Activated CD4-positive, alpha-beta memory T cell treated with anti-CD3 and anti-CD28 coated beads, Interleukin-2, amount 10 ng/mL, durations not matched to agents 7 days and 5 days (primary cell): ENCODE data around the gene DENND4B. TPM values are rescaled to one million over a fixed set of nuclear protein-coding genes. Genes with fewer than 3 reads are reported as not detected.

Source experiments
- CTCF ChIA-PET: fragments of 350-600 bp; sonication (Branson Sonifier 250); formaldehyde crosslinking; loops from one replicate; lab custom pipeline; 2021; ENCODE audit warnings: antibody characterized with exemption, inconsistent platforms; lab: Charles Lee
- POLR2A ChIA-PET: fragments of 350-600 bp; sonication (Branson Sonifier 250); formaldehyde crosslinking; loops from one replicate; lab custom pipeline; 2021; ENCODE audit warnings: antibody characterized with exemption; lab: Charles Lee
- DNase-seq: peaks from one replicate; pipeline ENCODE4 v3.0.0-alpha.2; 2020
- H3K27ac Mint-ChIP-seq: one replicate; pipeline ENCODE4 v1.8.0; 2021; ENCODE audit warnings: mild to moderate bottlenecking, mixed read lengths
- H3K27me3 Mint-ChIP-seq: one replicate; pipeline ENCODE4 v1.8.0; 2021; ENCODE audit warnings: mixed read lengths
- H3K36me3 Mint-ChIP-seq: one replicate; pipeline ENCODE4 v1.8.0; 2021; ENCODE audit warnings: low read depth, mixed read lengths
- H3K4me1 Mint-ChIP-seq: one replicate; pipeline ENCODE4 v1.8.0; 2021; ENCODE audit warnings: mixed read lengths
- H3K4me3 Mint-ChIP-seq: one replicate; pipeline ENCODE4 v1.8.0; 2021; ENCODE audit warnings: mild to moderate bottlenecking, mixed read lengths
- H3K9me3 Mint-ChIP-seq: one replicate; pipeline ENCODE4 v1.8.0; 2021; ENCODE audit warnings: mixed read lengths
- total RNA-seq, 2 experiments: library from RNA; stranded (reverse); gene quantifications; one replicate each; pipeline ENCODE4 v1.2.3, GENCODE V29; 2021

Gene DENND4B
- total RNA-seq, 2 experiments from 2014 or later: 159 to 166 TPM

- peaks cover 7% of the 10 kb centered on the region for H3K4me1 Mint-ChIP-seq
- H3K4me3 Mint-ChIP-seq: no peak overlapping the region
- CTCF ChIA-PET: interaction anchor here (0.7 to 1.5 kb wide), 2 partner anchors 15 to 16 kb away, joined by 3 to 7 read pairs; partner anchors contain the start of gene DENND4B
- peaks cover 47% of the 10 kb centered on the region for H3K36me3 Mint-ChIP-seq
- POLR2A ChIA-PET: interaction anchor here (0.6 to 3.4 kb wide), 4 partner anchors 9 to 37 kb away, joined by 3 to 28 read pairs (median 4); partner anchors contain the start of genes CREB3L4 and DENND4B
- H3K27me3 Mint-ChIP-seq: no peaks in the 10 kb centered on the region
- H3K9me3 Mint-ChIP-seq: no peaks in the 10 kb centered on the region
- H3K27ac Mint-ChIP-seq: no peak overlapping the region
- DNase-seq: no peak
Measured at GRCh38 chr1:153929981-153930948, 16.3 kb downstream of the DENND4B start.

- Mint-ChIP-seq H3K36me3 (peaks cover 38% of the 10 kb centered on the region), H3K4me1 (peaks cover 8% of the 10 kb centered on the region), H3K27me3 (no peaks in the 10 kb centered on the region), H3K9me3 (no peaks in the 10 kb centered on the region), H3K4me3 (no peak overlapping the region), H3K27ac (no peak overlapping the region)
- POLR2A ChIA-PET: interaction anchor here (1.0 to 3.4 kb wide), 4 partner anchors 10 to 38 kb away, joined by 3 to 28 read pairs (median 4); partner anchors contain the start of genes CREB3L4 and DENND4B
- CTCF ChIA-PET: interaction anchor here (1.5 kb wide), 1 partner anchor 17 kb away, joined by 7 read pairs; the partner anchor contains the start of gene DENND4B
- DNase-seq: no peak
Measured at GRCh38 chr1:153929426-153929825, 17.1 kb downstream of the DENND4B start.

DNA sequence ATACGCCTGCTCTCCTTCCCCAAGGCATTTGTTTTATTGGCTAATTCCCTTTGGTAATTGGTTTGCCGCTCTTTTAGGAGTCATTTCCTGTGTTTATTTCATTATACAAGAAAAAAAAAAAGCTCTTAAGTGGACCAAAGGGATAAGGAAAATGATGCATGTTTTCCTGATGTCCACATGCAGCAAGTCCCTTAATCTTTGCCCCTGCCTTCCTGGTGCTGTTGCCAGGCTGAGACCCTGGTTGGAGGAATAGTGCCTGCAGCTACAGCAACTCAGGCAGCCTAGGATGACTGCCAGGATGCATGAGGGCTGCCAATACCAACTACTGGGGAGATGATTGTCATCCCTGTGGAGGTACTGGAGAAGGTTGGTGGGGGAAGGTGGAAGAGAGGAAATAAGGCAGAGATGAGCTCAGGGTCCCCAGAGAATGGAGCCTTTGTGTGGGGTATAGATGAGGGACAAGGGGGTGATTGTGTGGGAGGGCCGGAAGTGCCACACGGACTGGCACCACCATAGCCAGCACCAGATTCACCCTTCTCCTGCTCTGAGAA lies 17.7 kb downstream of the DENND4B start:
- no peaks in the 10 kb centered on the region for H3K9me3 Mint-ChIP-seq
- no peak overlapping the region for H3K4me3 Mint-ChIP-seq
- ChIA-PET CTCF (interaction anchor here (1.0 to 1.5 kb wide), 4 partner anchors 16 to 57 kb away, joined by 3 to 7 read pairs (median 3); partner anchors contain the start of genes DENND4B and RAB13), POLR2A (interaction anchor here (0.6 to 3.4 kb wide), 4 partner anchors 11 to 107 kb away, joined by 3 to 28 read pairs (median 4); partner anchors contain the start of genes CREB3L4 and DENND4B)
- H3K27ac Mint-ChIP-seq: no peak overlapping the region
- no peaks in the 10 kb centered on the region for H3K27me3 Mint-ChIP-seq
- H3K36me3 Mint-ChIP-seq: peaks cover 33% of the 10 kb centered on the region
- peaks cover 12% of the 10 kb centered on the region for H3K4me1 Mint-ChIP-seq
- DNase-seq: no peak

GRCh38 chr1:153928245-153928644 lies 18.3 kb downstream of the DENND4B start:
- Mint-ChIP-seq H3K9me3 (no peaks in the 10 kb centered on the region), H3K27ac (no peak overlapping the region), H3K4me1 (peaks cover 13% of the 10 kb centered on the region), H3K4me3 (no peak overlapping the region), H3K27me3 (no peaks in the 10 kb centered on the region), H3K36me3 (peaks cover 32% of the 10 kb centered on the region)
- CTCF ChIA-PET: interaction anchor here (0.6 to 1.5 kb wide), 5 partner anchors 12 to 58 kb away, joined by 3 to 7 read pairs (median 3); partner anchors contain the start of genes DENND4B and RAB13
- POLR2A ChIA-PET: interaction anchor here (3.4 kb wide), 1 partner anchor 17 kb away, joined by 28 read pairs; the partner anchor contains the start of gene DENND4B
- DNase-seq: no peak

- Mint-ChIP-seq H3K36me3 (peaks cover 24% of the 10 kb centered on the region), H3K4me3 (no peak overlapping the region), H3K4me1 (peaks cover 16% of the 10 kb centered on the region), H3K27me3 (no peaks in the 10 kb centered on the region), H3K9me3 (no peaks in the 10 kb centered on the region), H3K27ac (no peak overlapping the region)
- ChIA-PET POLR2A (no interaction called here), CTCF (interaction anchor here (1.1 kb wide), 1 partner anchor 19 kb away, joined by 5 read pairs; no protein-coding TSS in a partner anchor)
- DNase-seq: no peak
Measured at GRCh38 chr1:153926405-153926804, 20.1 kb downstream of the DENND4B start.

DNA sequence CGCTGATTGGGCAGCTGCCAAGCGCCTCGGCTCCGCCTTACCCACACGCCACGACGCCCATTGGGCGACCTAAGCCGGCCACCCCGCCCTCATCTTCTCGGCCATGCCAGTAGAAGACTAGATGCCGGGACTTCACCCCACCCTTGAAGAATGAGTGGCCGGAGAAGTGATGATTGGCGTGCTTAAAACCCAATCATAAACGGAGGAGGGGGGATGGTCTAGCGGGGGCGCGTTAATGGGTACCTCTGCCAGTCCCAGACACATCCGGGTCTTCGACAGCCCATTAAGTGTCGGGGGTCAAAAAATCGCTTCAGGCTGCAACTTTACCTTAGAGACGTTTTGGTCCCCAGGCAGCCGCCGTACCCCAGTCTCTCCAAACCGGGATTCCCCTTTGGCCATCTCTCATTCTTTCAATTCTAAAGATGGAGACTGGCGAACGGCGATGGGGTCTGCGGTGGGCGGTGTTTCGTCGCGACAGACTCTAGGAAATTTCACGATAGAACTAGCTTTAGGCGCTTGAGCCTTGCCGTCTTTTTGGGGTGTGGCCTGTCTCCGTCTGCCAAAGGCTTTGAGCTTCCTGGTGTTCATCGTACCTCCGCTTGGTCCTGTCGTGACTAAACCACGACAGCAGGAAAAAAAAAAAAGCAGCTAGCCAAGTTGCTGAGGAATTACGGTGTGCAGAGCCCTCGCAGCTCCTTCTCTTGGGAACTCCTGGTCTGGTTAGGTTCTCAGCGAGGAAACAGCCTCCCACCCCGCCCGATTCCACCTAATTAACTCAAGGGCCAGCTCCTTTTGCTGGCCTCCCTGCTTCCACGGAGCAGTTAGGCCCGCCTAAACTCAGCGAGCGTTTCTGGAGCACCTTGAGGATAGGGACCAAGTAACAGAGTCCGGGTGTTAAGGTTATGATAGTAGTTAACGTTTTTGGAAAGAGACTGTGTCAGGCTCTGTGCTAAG lies 23.3 kb downstream of the DENND4B start, which contains the start of gene GATAD2B:
Gene GATAD2B, minus strand, starts transcription at position 1 of the 954 bp plus-strand sequence. CDS start 94,625 bp downstream, outside the sequence.
- H3K27me3 Mint-ChIP-seq: no peaks in the 10 kb centered on the region
- peak within 1 kb of the TSS; percentile 88 for H3K27ac Mint-ChIP-seq
- no peaks in the 10 kb centered on the region for H3K9me3 Mint-ChIP-seq
- peak within 1 kb of the TSS; percentile 92 for H3K4me3 Mint-ChIP-seq
- DNase-seq: peak; percentile 99
- ChIA-PET POLR2A (interaction anchor here (0.6 to 7.1 kb wide), 35 partner anchors 9 to 482 kb away, joined by 3 to 165 read pairs (median 4); partner anchors contain the start of genes CHTOP, CREB3L4, CRTC2 and DENND4B), CTCF (interaction anchor here (1.3 to 3.9 kb wide), 5 partner anchors 18 to 125 kb away, joined by 3 to 52 read pairs (median 5); partner anchors contain the start of genes CREB3L4, DENND4B and RPS27)
- peaks cover 42% of the 10 kb centered on the region for H3K4me1 Mint-ChIP-seq
- H3K36me3 Mint-ChIP-seq: peaks cover 16% of the 10 kb centered on the region

- ChIA-PET POLR2A (interaction anchor here (0.6 to 7.1 kb wide), 25 partner anchors 12 to 405 kb away, joined by 3 to 165 read pairs (median 5); partner anchors contain the start of genes CHTOP, CREB3L4, CRTC2 and DENND4B), CTCF (interaction anchor here (0.8 to 3.9 kb wide), 6 partner anchors 17 to 131 kb away, joined by 3 to 52 read pairs (median 5); partner anchors contain the start of genes CREB3L4, DENND4B and RPS27)
- Mint-ChIP-seq H3K9me3 (no peaks in the 10 kb centered on the region), H3K27me3 (no peaks in the 10 kb centered on the region), H3K4me1 (peaks cover 45% of the 10 kb centered on the region), H3K36me3 (peaks cover 23% of the 10 kb centered on the region), H3K27ac (peak overlapping the region; percentile 88), H3K4me3 (peak overlapping the region; percentile 92)
- peak; percentile 23 for DNase-seq
Measured at GRCh38 chr1:153922076-153922971, 24.2 kb downstream of the DENND4B start.

GRCh38 chr1:153921803-153922075 lies 24.8 kb downstream of the DENND4B start:
- no peaks in the 10 kb centered on the region for H3K9me3 Mint-ChIP-seq
- CTCF ChIA-PET: interaction anchor here (0.8 to 3.9 kb wide), 6 partner anchors 16 to 250 kb away, joined by 3 to 52 read pairs (median 4); partner anchors contain the start of genes DENND4B and RAB13
- DNase-seq: peak; percentile 20
- H3K4me1 Mint-ChIP-seq: peaks cover 45% of the 10 kb centered on the region
- POLR2A ChIA-PET: interaction anchor here (0.8 to 7.1 kb wide), 17 partner anchors 19 to 287 kb away, joined by 3 to 165 read pairs (median 14); partner anchors contain the start of genes CHTOP, CREB3L4, CRTC2 and DENND4B
- no peaks in the 10 kb centered on the region for H3K27me3 Mint-ChIP-seq
- peak overlapping the region; percentile 92 for H3K4me3 Mint-ChIP-seq
- H3K36me3 Mint-ChIP-seq: peaks cover 23% of the 10 kb centered on the region
- H3K27ac Mint-ChIP-seq: peak overlapping the region; percentile 58

GRCh38 chr1:153921080-153921802 lies 25.3 kb downstream of the DENND4B start:
- H3K27me3 Mint-ChIP-seq: no peaks in the 10 kb centered on the region
- H3K4me3 Mint-ChIP-seq: peak overlapping the region; percentile 92
- peaks cover 24% of the 10 kb centered on the region for H3K36me3 Mint-ChIP-seq
- POLR2A ChIA-PET: interaction anchor here (0.8 to 7.1 kb wide), 16 partner anchors 19 to 287 kb away, joined by 3 to 165 read pairs (median 14); partner anchors contain the start of genes CHTOP, CREB3L4, CRTC2 and DENND4B
- no peaks in the 10 kb centered on the region for H3K9me3 Mint-ChIP-seq
- peaks cover 47% of the 10 kb centered on the region for H3K4me1 Mint-ChIP-seq
- CTCF ChIA-PET: interaction anchor here (0.8 to 3.9 kb wide), 8 partner anchors 16 to 249 kb away, joined by 3 to 52 read pairs (median 4); partner anchors contain the start of genes CREB3L4, DENND4B and RAB13
- H3K27ac Mint-ChIP-seq: peak overlapping the region; percentile 73
- DNase-seq: no peak
